ENCODE results near the gene LRP1B.

The LRP1B gene

GRCh38 chr2:141524777-141525176, 606.0 kb downstream of the LRP1B start:
- Histone ChIP-seq H3K4me3 (ENCODE audit: low read depth in 1 of 2, low read length in 2 of 2) (no peak overlapping the region), H3K36me3 (ENCODE audit: insufficient read depth, low read length) (no peaks in the 10 kb centered on the region), H3K9me3 (ENCODE audit: low read length) (no peaks in the 10 kb centered on the region), H3K27ac (ENCODE audit: low read depth, low read length) (no peak overlapping the region), H3K4me1 (ENCODE audit: insufficient read depth, low read length) (no peaks in the 10 kb centered on the region), H3K27me3 (ENCODE audit: control insufficient read depth in 1 of 2, insufficient read depth in 2 of 2, low read length in 2 of 2) (no peaks in the 10 kb centered on the region), H3K9ac (ENCODE audit: low read length) (no peak overlapping the region)

GRCh38 chr2:141523199-141523598, 607.6 kb downstream of the LRP1B start:
- Histone ChIP-seq H3K36me3 (ENCODE audit: insufficient read depth, low read length) (no peaks in the 10 kb centered on the region), H3K9ac (ENCODE audit: low read length) (no peak overlapping the region), H3K9me3 (ENCODE audit: low read length) (no peaks in the 10 kb centered on the region), H3K27ac (ENCODE audit: low read depth, low read length) (no peak overlapping the region), H3K4me1 (ENCODE audit: insufficient read depth, low read length) (no peaks in the 10 kb centered on the region), H3K4me3 (ENCODE audit: low read depth in 1 of 2, low read length in 2 of 2) (no peak overlapping the region), H3K27me3 (ENCODE audit: control insufficient read depth in 1 of 2, insufficient read depth in 2 of 2, low read length in 2 of 2) (no peaks in the 10 kb centered on the region)

- no peaks in the 10 kb centered on the region for H3K27me3 ChIP-seq (ENCODE audit: control insufficient read depth in 1 of 2, insufficient read depth in 2 of 2, low read length in 2 of 2)
- no peaks in the 10 kb centered on the region for H3K36me3 ChIP-seq (ENCODE audit: insufficient read depth, low read length)
- H3K4me3 ChIP-seq (ENCODE audit: low read depth in 1 of 2, low read length in 2 of 2) = no peak overlapping the region
- H3K27ac ChIP-seq (ENCODE audit: low read depth, low read length) = no peak overlapping the region
- H3K4me1 ChIP-seq (ENCODE audit: insufficient read depth, low read length) = no peaks in the 10 kb centered on the region
- H3K9me3 ChIP-seq (ENCODE audit: low read length) = no peaks in the 10 kb centered on the region
- H3K9ac ChIP-seq (ENCODE audit: low read length) = no peak overlapping the region
Measured at GRCh38 chr2:141522702-141523101, 608.1 kb downstream of the LRP1B start.

GRCh38 chr2:141522048-141522447, 608.8 kb downstream of the LRP1B start:
- H3K4me3 ChIP-seq (ENCODE audit: low read depth in 1 of 2, low read length in 2 of 2) = no peak overlapping the region
- H3K4me1 ChIP-seq (ENCODE audit: insufficient read depth, low read length) = no peaks in the 10 kb centered on the region
- no peaks in the 10 kb centered on the region for H3K9me3 ChIP-seq (ENCODE audit: low read length)
- no peak overlapping the region for H3K9ac ChIP-seq (ENCODE audit: low read length)
- no peaks in the 10 kb centered on the region for H3K27me3 ChIP-seq (ENCODE audit: control insufficient read depth in 1 of 2, insufficient read depth in 2 of 2, low read length in 2 of 2)
- no peak overlapping the region for H3K27ac ChIP-seq (ENCODE audit: low read depth, low read length)
- no peaks in the 10 kb centered on the region for H3K36me3 ChIP-seq (ENCODE audit: insufficient read depth, low read length)

- Histone ChIP-seq H3K27ac (ENCODE audit: low read depth, low read length) (no peak overlapping the region), H3K9ac (ENCODE audit: low read length) (no peak overlapping the region), H3K36me3 (ENCODE audit: insufficient read depth, low read length) (no peaks in the 10 kb centered on the region), H3K9me3 (ENCODE audit: low read length) (no peaks in the 10 kb centered on the region), H3K4me3 (ENCODE audit: low read depth in 1 of 2, low read length in 2 of 2) (no peak overlapping the region), H3K27me3 (ENCODE audit: control insufficient read depth in 1 of 2, insufficient read depth in 2 of 2, low read length in 2 of 2) (no peaks in the 10 kb centered on the region), H3K4me1 (ENCODE audit: insufficient read depth, low read length) (no peaks in the 10 kb centered on the region)
Measured at GRCh38 chr2:141519906-141520305, 610.9 kb downstream of the LRP1B start.

GRCh38 chr2:141517852-141518421, 612.9 kb downstream of the LRP1B start:
- H3K27ac ChIP-seq (ENCODE audit: low read depth, low read length) = no peak overlapping the region
- H3K9ac ChIP-seq (ENCODE audit: low read length) = no peak overlapping the region

GRCh38 chr2:141517180-141517851, 613.5 kb downstream of the LRP1B start:
- no peaks in the 10 kb centered on the region for H3K27me3 ChIP-seq (ENCODE audit: control insufficient read depth in 1 of 2, insufficient read depth in 2 of 2, low read length in 2 of 2)
- no peak overlapping the region for H3K4me3 ChIP-seq (ENCODE audit: low read depth in 1 of 2, low read length in 2 of 2)
- no peaks in the 10 kb centered on the region for H3K36me3 ChIP-seq (ENCODE audit: insufficient read depth, low read length)
- H3K27ac ChIP-seq (ENCODE audit: low read depth, low read length) = no peak overlapping the region
- no peaks in the 10 kb centered on the region for H3K9me3 ChIP-seq (ENCODE audit: low read length)
- H3K9ac ChIP-seq (ENCODE audit: low read length) = no peak overlapping the region
- H3K4me1 ChIP-seq (ENCODE audit: insufficient read depth, low read length) = no peaks in the 10 kb centered on the region

More at GRCh38 chr2:141517852-141518421, 612.9 kb downstream of the LRP1B start:
- no peak overlapping the region for H3K4me3 ChIP-seq (ENCODE audit: low read depth in 1 of 2, low read length in 2 of 2)
- no peaks in the 10 kb centered on the region for H3K36me3 ChIP-seq (ENCODE audit: insufficient read depth, low read length)
- no peaks in the 10 kb centered on the region for H3K27me3 ChIP-seq (ENCODE audit: control insufficient read depth in 1 of 2, insufficient read depth in 2 of 2, low read length in 2 of 2)
- H3K4me1 ChIP-seq (ENCODE audit: insufficient read depth, low read length) = no peaks in the 10 kb centered on the region
- no peaks in the 10 kb centered on the region for H3K9me3 ChIP-seq (ENCODE audit: low read length)

- H3K4me3 ChIP-seq (ENCODE audit: low read depth in 1 of 2, low read length in 2 of 2) = no peak overlapping the region
Measured at GRCh38 chr2:141515931-141516330, 614.9 kb downstream of the LRP1B start.

GRCh38 chr2:141513853-141514252, 617.0 kb downstream of the LRP1B start:
- H3K9ac ChIP-seq (ENCODE audit: low read length) = no peak overlapping the region
- no peak overlapping the region for H3K4me3 ChIP-seq (ENCODE audit: low read depth in 1 of 2, low read length in 2 of 2)
- H3K9me3 ChIP-seq (ENCODE audit: low read length) = no peaks in the 10 kb centered on the region
- H3K36me3 ChIP-seq (ENCODE audit: insufficient read depth, low read length) = no peaks in the 10 kb centered on the region
- no peak overlapping the region for H3K27ac ChIP-seq (ENCODE audit: low read depth, low read length)
- H3K4me1 ChIP-seq (ENCODE audit: insufficient read depth, low read length) = no peaks in the 10 kb centered on the region
- H3K27me3 ChIP-seq (ENCODE audit: control insufficient read depth in 1 of 2, insufficient read depth in 2 of 2, low read length in 2 of 2) = no peaks in the 10 kb centered on the region

More at GRCh38 chr2:141515931-141516330, 614.9 kb downstream of the LRP1B start:
- Histone ChIP-seq H3K36me3 (ENCODE audit: insufficient read depth, low read length) (no peaks in the 10 kb centered on the region), H3K9me3 (ENCODE audit: low read length) (no peaks in the 10 kb centered on the region), H3K27me3 (ENCODE audit: control insufficient read depth in 1 of 2, insufficient read depth in 2 of 2, low read length in 2 of 2) (no peaks in the 10 kb centered on the region), H3K27ac (ENCODE audit: low read depth, low read length) (no peak overlapping the region), H3K9ac (ENCODE audit: low read length) (no peak overlapping the region), H3K4me1 (ENCODE audit: insufficient read depth, low read length) (no peaks in the 10 kb centered on the region)

- no peak overlapping the region for H3K27ac ChIP-seq (ENCODE audit: low read depth, low read length)
- no peaks in the 10 kb centered on the region for H3K9me3 ChIP-seq (ENCODE audit: low read length)
- H3K9ac ChIP-seq (ENCODE audit: low read length) = no peak overlapping the region
- H3K27me3 ChIP-seq (ENCODE audit: control insufficient read depth in 1 of 2, insufficient read depth in 2 of 2, low read length in 2 of 2) = no peaks in the 10 kb centered on the region
- no peaks in the 10 kb centered on the region for H3K36me3 ChIP-seq (ENCODE audit: insufficient read depth, low read length)
- no peaks in the 10 kb centered on the region for H3K4me1 ChIP-seq (ENCODE audit: insufficient read depth, low read length)
- H3K4me3 ChIP-seq (ENCODE audit: low read depth in 1 of 2, low read length in 2 of 2) = no peak overlapping the region
Measured at GRCh38 chr2:141508806-141509595, 621.8 kb downstream of the LRP1B start.

- no peak overlapping the region for H3K9ac ChIP-seq (ENCODE audit: low read length)
- H3K4me1 ChIP-seq (ENCODE audit: insufficient read depth, low read length) = no peaks in the 10 kb centered on the region
- H3K4me3 ChIP-seq (ENCODE audit: low read depth in 1 of 2, low read length in 2 of 2) = no peak overlapping the region
- H3K9me3 ChIP-seq (ENCODE audit: low read length) = no peaks in the 10 kb centered on the region
- no peaks in the 10 kb centered on the region for H3K27me3 ChIP-seq (ENCODE audit: control insufficient read depth in 1 of 2, insufficient read depth in 2 of 2, low read length in 2 of 2)
- H3K27ac ChIP-seq (ENCODE audit: low read depth, low read length) = no peak overlapping the region
- no peaks in the 10 kb centered on the region for H3K36me3 ChIP-seq (ENCODE audit: insufficient read depth, low read length)
Measured at GRCh38 chr2:141508086-141508752, 622.6 kb downstream of the LRP1B start.
